Frontal cortex (tissue), 4 donors: ENCODE measurements around the gene COX6A1. TPM values are rescaled to one million over a fixed set of nuclear protein-coding genes. Genes with fewer than 3 reads are reported as not detected.
"Not testable (repeated sequence)": the region's sequence is repeated elsewhere in the genome, so short reads cannot be mapped to it uniquely, and the experiment has no call there.

Source experiments
- DNase-seq, 2 donors: peaks; one replicate each; pipeline ENCODE4 v3.0.0; 2012; ENCODE audit warnings: low spot score in 2 of 2
- FAIRE-seq: peaks from 2 replicates; lab custom pipeline; 2012; peaks lifted over from hg19 to GRCh38; lab: Jason Lieb, UNC
- total RNA-seq: library from RNA; depleted of rRNA; stranded (reverse); fragments of >200 nt; gene quantifications from one replicate; pipeline ENCODE4 v1.2.3, GENCODE V29; 2014
- donor health status: control.
- donor health status: control.
- donor health status: control.

COX6A1 gene
- total RNA-seq, 1 donor from 2014 or later: 489 TPM

DNA sequence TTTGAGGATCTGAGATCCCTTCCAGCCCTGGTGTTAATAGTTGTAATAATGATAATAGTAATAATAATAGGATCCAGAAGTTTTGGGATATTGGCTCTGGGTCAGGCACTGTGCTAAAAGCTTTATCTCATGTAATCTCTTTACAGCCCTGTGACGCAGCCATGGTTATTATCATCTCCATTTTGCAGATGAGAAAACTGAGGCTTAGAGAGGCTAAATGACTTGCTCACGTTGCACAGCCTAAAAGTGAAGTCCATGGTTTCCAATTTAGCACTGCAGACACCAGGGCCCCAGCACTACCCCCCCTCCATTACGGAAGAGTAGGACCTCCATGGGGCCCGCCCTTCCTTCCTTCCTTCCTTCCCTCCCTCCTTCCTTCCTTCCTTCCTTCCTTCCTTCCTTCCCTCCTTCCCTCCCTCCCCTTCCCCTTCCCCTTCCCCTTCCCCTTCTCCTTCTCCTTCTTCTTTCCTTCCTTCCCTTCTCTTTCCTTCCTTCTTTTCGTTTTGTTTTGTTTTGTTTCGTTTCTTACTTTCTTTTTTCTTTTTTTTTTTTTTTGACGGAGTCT is 14.9 kb upstream of the COX6A1 start:
- FAIRE-seq (no peak), DNase-seq (no peak)

DNA sequence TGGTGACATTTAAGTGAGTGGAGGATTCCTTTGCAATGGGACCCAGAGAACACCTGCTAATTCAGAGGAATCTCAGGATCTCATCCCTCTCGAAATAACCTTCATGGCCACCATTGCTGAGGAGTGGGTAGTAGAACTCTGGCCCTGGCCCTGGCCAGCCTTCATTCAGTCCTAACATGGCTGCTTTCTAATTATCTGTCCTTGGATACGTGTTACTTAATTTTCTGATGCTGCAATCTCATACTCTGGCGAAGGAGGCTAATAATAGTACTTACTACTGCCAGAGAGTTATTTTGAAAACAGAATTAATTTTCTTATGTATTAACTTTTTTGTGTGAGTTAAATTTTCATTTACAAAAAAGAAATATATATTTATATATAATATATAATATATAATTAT is 12.1 kb upstream of the COX6A1 start:
- no peak for FAIRE-seq
- no peak for DNase-seq

DNA sequence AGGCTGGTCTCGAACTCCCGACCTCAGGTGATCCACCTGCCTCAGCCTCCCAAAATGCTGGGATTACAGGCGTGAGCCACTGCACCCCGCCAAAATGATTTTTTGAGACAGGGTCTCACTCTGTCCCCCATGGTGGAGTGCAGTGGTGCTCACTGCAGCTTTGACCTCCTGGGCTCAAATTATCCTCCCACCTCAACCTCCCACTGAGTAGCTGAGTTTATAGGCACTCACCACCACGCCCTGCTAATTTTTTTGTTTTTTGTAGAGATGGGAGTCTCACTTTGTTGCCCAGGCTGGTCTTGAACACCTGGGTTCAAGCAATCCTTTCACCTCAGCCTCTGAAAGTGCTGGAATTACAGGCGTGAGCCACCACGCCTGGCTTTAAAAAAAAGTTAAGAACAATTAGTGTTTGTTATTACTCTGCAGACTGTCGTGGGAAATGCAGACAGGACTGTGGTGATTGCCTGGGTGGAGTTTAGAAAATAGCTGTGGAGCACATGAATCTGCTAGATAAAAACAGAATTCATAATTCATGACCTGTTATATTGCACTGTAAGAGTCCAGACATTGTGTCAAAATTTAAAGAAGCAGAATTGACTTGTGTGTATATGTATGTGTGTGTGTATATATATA is 9.2 kb upstream of the COX6A1 start:
- DNase-seq (no peak), FAIRE-seq (no peak)

DNA sequence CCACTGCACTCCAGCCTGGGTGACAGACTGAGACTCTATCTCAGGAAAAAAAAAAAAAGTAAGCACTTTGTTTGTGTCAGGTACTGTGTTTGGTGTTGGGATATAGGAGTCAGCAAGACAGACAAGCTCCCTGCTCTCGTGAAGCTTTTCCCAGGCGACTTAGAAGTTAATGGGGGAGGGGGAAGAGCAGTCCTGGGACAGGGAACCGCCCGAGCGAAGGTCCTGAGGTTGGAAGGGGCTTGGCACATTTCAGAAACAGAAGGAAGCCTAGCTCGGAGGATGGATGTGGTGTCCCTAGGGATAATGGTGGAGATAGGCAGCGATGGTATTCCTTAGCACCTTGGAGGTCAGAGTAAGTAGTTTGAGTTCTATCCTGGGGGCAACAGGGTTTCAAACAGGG is 8.5 kb upstream of the COX6A1 start:
- DNase-seq (no peak), FAIRE-seq (no peak)

DNA sequence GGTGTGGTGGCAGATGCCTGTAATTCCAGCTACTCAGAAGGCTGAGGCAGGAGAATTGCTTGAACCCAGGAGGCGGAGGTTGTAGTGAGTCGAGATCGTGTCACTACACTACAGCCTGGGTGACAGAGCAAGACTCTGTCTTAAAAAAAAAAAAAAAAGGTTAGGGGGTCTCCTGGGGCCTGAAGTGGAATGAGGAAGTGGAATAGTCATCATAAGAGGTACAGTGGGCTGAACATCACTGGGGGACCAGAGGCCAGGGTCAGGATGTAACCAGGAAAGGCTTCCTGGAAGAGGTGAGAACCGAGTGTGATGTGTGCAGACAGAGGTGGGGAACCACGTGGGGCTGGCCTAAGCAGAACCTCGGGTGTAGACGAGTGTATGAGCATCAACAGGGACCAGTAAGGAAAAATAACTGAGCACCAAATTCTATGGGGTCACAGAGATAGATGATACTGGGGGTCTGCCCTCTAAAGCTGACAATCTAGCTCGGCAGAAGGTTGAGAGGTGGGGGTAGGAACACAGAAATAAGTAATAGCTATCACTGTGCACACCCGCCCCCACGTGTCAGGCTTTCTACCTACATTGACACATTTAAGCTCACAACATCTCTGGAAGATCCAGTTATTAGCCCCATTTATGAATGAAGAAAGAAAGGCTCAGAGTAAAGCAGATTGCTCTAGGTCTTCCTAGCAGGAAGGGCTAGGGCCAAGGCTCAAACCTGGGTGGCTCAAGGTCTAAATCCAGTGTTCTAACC is 5.0 kb upstream of the COX6A1 start:
- FAIRE-seq (no peak), DNase-seq (no peak)

DNA sequence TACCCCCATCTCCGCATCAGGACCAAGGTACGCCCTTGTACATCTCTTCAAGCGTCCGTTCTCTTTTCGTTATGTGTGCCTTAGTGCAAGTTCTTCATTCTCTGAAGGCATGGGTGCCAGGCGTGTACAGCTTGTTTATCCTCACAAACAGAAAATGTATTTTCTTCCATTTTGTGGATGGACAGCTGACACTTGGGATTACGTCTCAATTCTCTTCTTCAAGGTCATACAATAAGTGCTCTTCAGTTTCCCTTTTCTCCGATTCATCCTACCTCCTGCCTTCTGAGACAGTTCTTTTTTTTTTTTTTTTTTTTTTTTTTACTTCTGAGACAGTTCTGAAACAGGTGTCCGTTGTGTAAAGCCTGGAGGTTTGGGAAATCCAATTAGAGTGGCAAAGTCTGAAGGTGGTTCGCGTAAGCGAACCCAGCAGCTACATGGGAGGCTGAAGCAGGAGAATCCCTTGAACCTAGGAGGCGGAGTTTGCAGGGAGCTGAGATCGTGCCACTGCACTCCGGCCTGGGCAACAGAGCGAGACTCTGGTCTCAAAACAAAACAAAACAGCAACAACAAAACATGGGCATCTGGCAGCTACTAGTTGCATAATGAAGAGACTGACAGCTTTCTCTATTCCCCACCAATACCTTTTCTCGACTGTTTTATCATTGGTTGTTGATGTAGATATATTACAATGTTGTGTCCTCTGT is 734 bp downstream of the COX6A1 start:
- no peak for DNase-seq
- FAIRE-seq: no peak

DNA sequence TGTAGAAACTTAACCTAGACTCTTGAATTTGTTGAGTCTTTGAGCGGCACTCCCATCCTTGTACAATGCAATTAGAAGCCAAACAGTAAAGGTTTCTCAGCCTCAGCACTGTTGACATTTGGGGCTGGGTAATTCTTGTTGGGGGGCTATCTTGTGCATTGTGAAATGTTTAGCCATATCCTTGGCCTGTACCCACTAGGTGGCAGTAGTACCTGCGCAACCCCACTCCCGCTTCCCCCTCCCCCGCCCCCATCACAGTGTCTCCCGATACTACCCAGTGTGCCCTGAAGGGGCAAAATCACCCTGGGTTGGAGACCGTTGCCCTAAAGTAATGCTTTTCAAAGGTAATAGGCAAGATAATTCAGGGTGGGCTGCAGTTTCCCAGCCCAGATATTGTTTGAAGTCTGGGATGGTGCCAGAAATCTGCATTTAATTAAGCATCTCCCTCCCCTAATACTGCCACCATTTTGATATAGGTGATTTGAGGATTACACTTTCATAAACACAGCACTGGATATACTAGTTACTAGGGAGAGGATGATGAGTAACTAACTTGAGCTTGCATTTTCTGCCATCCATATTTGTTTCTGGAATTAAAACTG is 1.8 kb downstream of the COX6A1 start:
- DNase-seq (peak; percentile 35 to 61), FAIRE-seq (no peak)

DNA sequence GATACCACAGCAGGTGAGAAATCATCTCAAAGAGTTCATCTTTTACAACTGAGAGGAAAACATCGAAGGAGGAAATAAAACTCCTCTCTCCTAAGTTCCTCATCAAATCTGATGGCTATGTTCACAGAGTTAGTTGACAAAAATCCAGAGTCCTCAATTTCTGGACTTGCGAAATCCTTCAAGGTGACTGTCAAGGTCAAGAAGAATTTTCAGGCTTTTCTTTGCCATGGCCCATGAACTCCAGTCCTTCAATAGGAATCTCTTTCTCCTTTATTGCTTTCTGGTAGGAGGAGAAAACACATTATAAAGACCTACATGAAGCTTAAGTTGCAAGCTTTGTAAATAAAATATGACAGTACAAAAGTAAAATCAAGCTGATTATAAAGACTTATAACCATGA is 6.8 kb downstream of the COX6A1 start:
- FAIRE-seq (no peak), DNase-seq (no peak)

DNA sequence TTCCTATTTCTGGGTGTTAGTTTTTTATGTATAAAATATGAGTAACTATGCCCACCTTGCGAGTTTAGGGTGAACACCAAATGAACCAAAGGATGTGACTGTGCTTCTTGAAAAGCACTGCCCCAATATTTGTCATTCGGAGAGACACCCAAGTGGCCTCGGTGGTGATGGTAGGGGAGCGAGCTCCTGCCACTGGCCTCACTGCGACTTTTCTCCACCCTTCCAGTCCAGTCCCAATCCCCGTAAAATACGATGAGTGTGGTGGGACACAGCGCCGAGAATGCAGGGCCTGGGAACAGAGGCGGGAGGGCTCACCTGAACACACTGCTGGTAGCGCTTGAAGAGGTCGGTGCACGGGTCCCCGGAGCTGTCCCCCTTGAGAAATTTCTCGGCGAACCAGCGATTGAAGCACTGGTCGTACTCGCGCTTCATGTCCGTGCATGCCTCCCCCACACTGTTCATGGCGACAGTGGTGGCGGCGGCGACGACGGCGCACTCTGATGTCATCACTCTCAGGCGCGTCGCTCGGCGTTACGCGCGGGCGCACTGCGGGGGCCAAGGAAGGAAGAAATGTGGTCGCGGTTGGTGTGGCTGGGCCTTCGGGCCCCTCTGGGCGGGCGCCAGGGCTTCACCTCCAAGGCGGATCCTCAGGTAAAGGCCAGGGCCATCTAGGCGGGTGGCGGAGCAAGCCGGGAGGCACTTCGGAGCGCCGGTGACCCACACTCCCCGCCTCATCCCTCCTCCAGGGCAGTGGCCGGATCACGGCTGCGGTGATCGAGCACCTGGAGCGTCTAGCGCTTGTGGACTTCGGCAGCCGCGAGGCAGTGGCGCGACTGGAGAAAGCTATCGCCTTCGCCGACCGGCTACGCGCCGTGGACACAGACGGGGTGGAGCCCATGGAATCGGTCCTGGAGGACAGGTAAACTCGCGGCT is 8.3 kb downstream of the COX6A1 start, which contains the start of the genes GATC and TRIAP1:
Gene GATC (plus strand): TSS at position 534 of the 933 bp plus-strand sequence. CDS start 37 bp downstream, at position 571.
Gene TRIAP1 (minus strand): TSS at position 474 of the 933 bp plus-strand sequence. CDS start 12 bp downstream, at position 462.
- FAIRE-seq (no peak), DNase-seq (peak; percentile 76 to 83)

DNA sequence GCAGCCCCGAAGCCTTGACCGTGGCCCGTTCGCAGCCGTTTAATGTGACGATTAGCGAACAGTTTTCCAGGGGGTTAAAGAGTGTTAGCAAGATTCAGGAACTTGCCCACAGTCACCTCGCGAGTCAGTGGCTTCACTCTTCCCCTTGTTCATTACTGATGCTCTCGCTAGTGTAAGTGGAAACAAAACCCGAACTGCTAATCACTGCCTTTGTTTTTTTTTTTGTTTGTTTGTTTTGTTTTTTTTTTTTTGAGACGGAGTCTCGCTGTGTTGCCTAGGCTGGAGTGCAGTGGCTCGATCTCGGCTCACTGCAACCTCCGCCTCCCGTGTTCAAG is 8.9 kb downstream of the COX6A1 start:
- not testable (repeated sequence) for DNase-seq, FAIRE-seq

DNA sequence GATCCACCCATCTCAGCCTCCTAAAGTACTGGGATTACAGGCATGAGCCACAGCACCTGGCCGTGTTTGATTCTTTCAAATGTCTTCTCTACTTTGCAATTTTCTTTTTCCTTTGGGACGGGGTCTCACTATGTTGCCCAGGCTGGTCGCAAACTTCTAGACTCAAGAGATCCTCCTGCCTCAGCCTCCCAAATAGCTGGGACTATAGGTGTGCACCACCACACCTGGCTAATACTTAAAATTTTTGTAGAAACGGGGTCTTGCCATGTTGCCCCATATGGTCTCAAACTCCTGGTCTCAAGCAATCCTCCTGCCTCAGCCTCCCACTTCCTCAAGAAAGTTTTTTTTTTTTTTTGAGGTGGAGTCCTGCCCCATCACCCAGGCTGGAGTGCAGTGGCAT is 10.1 kb downstream of the COX6A1 start:
- FAIRE-seq (no peak), DNase-seq (no peak)

DNA sequence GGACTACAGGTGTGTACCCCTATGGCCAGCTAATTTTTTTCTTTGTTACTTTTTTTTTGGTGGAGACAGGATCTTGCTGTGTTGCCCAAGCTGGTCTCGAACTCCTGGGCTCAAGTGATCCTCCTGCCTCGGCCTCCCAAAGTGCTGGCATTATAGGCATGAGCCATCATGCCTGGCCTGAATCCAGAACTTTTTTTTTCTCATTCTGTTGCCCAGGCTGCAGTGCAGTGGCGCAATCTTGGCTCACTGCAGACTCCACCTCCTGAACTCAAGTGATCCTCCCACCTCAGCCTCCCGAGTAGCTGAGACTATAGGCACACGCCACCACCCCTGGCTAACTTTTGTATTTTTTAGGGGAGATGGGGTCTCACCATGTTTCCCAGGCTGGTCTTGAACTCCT is 14.6 kb downstream of the COX6A1 start:
- not testable (repeated sequence) for FAIRE-seq, DNase-seq

DNA sequence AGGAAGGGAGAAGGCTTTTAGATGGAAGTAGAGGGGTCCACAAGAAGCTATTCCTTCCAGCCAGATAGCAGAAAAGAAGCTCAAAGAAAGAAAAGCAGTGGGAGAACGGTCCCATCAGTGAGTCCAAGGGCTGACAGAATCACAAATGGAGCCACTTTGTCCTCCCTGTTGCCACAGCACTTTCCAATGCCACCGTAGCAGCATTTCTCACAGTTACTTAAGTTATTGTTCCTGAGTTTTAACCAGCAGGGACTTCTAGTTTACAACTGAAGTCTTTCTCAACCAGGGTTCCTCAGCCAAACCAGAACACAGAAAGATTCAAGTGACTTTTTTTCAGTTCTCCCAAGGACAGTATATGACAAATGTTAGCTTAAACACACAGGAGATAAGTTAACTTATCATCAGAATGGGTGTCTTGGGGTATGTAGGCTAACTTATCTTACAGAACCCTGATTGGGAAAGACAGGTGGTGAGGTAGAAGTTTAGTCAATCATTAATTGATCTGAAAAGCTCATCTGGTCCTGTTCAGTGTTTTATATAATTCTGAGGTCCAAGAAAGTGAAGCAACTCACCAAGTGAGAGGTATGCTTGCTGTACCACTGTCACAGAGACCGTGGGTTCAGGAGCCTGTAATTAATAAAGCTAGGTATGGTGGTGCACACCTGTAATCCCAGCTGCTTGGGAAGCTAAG is 15.3 kb downstream of the COX6A1 start:
- FAIRE-seq (no peak), DNase-seq (no peak)

DNA sequence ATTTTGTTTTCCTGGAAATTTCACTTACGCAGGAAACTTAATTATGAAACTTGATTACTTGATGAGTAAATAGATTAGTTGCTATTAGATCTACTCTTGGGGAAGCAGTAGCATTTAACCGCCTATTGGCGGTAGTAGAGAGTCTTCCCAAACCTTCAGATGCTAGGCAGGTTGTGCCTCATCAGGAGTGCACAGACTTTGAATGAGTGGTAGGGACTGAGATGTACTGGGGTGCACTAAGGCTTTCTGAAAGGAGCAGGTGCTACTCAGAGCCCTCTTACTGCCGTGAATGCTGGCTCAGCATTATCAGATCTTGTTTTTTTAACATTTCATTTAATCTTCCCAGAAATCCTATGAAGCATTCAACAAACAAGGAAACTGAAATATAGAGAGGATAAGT is 16.1 kb downstream of the COX6A1 start:
- DNase-seq (no peak), FAIRE-seq (no peak)

DNA sequence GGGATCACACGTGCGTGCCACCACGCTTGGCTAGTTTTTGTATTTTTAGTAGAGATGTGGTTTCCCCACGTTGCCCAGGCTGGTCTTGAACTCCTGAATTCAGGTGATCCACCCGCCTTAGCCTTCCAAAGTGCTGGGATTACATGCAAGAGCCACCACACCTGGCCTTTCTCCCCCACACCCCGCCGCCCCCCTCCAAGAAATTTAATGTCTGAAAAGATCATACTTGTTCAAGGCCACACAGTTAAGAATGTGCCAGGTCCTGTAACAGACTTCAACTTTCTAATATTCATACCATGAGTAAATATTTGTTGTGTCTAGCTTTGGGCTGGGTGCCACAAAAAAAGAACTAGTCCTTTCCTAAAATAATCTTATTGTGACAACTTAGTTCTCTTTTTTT is 17.4 kb downstream of the COX6A1 start:
- no peak for DNase-seq
- FAIRE-seq: no peak

DNA sequence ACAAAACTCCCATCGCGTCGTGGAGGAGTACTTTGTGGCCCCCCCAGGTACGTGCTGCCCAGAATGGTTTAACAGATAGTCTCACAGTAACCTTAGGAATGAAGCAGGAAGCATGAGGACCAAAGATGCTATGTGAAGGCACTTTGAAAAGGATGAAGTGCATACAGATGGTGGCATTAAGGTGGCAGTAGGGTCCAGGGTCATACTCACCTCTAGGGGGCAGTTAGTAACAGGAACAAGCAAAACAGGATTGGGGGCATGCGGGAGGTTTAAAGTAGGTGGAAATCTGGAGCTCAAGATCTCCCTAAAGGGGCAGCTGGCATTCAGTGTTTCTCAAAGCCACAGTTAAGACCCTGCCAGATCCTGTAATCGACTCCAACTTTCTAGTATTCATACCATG is 19.2 kb downstream of the COX6A1 start:
- no peak for DNase-seq
- no peak for FAIRE-seq

DNA sequence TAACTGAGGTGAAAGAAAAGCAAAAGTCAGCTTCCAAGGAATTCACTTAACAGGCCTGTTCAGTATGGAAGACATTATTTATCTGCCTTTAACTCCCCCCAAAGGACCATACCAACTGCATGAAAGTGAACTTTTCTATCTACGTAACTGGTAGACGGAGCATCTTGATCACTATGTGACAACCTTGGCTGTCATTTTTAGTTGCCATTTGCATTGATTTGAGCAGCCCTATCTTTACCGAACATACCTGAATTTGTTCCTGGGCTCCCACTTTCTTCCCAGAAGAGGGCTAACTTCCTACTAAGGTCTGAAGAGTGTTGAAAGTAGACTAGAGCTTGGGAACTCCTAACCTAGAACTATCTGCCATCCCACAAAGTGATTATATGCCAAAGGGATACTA is 22.2 kb downstream of the COX6A1 start:
- DNase-seq (no peak), FAIRE-seq (no peak)

DNA sequence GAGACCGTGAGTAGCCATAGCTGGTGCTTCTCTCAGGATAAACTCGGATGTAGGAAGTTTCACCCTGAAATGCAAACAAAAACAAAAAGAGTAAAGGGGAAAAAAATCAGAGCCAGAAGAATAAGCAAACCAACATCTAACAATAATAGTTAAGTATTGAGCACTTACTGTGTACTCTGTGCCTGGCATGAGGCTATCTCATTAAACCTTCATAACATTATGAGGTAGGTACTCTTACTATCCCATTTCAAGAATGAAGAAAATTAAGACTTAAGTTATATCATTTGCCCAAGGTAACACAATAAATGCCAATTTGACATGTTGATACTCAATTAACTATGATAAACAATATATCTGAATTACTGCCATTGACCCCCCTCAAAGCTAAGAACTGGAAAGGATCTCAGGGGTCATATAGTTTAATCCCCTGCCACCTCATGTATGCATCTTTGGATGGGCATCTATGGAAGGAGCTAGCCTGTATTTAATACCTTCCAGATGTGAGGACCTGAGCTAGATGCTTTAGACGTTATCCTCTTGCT is 24.3 kb downstream of the COX6A1 start:
- no peak for DNase-seq
- no peak for FAIRE-seq
